Left ventricle myocardium inferior (tissue), 1 donor: ENCODE data around the gene SECISBP2. TPM values are rescaled to one million over a fixed set of nuclear protein-coding genes. Genes with fewer than 3 reads are reported as not detected.

ENCODE experiments used
- DNase-seq: peaks from one replicate; pipeline ENCODE4 v3.0.0-alpha.2; 2020
- H3K27ac ChIP-seq: fragments of 200-600 bp; replicated peaks from 2 replicates; pipeline ENCODE4 v1.8.0; 2021
- H3K27me3 ChIP-seq: fragments of 200-600 bp; 2 replicates; pipeline ENCODE4 v1.8.0; 2021; ENCODE audit warnings: low read depth
- H3K36me3 ChIP-seq: fragments of 200-600 bp; 2 replicates; pipeline ENCODE4 v1.8.0; 2021
- H3K4me1 ChIP-seq: fragments of 200-600 bp; 2 replicates; pipeline ENCODE4 v1.8.0; 2021
- H3K4me3 ChIP-seq: fragments of 200-600 bp; 2 replicates; pipeline ENCODE4 v1.8.0; 2021; ENCODE audit warnings: mild to moderate bottlenecking, moderate library complexity
- H3K9me3 ChIP-seq: fragments of 200-600 bp; replicated peaks from 2 replicates; pipeline ENCODE4 v1.8.0; 2021
- intact Hi-C: fragments of 100-400 bp; cut with micrococcal nuclease; formaldehyde crosslinking; loops from one replicate; pipeline ENCODE4 v1.11.0; 2022
- total RNA-seq: library from RNA; stranded (reverse); fragmentation: NEBNext Ultra II Directional; extraction: Animal tissue kit (Norgen Biotek cat#: 25700); gene quantifications from one replicate; pipeline ENCODE4 v1.2.1, GENCODE V29; 2021
- TF ChIP-seq, protein P1 (sequence below): fragments of 200-600 bp; IDR thresholded peaks from 2 replicates; pipeline ENCODE4 v1.8.0; 2021; ENCODE audit warnings: antibody characterized with exemption, mild to moderate bottlenecking, borderline replicate concordance
- donor health status: DM: no; HTN: yes; CAD: no; lungs with severe emphysema.

The SECISBP2 gene
- total RNA-seq, 1 donor from 2014 or later: 13.8 TPM

GRCh38 chr9:89390068-89390555 lies 71.8 kb downstream of the SECISBP2 start:
- Histone ChIP-seq H3K27ac (no peak overlapping the region), H3K27me3 (no peaks in the 10 kb centered on the region), H3K4me1 (peaks cover 24% of the 10 kb centered on the region), H3K4me3 (no peak overlapping the region), H3K36me3 (peaks cover 27% of the 10 kb centered on the region), H3K9me3 (no peaks in the 10 kb centered on the region)
- intact Hi-C loops: no loop called here
- no peak for DNase-seq
- TF ChIP-seq, protein P1, sequence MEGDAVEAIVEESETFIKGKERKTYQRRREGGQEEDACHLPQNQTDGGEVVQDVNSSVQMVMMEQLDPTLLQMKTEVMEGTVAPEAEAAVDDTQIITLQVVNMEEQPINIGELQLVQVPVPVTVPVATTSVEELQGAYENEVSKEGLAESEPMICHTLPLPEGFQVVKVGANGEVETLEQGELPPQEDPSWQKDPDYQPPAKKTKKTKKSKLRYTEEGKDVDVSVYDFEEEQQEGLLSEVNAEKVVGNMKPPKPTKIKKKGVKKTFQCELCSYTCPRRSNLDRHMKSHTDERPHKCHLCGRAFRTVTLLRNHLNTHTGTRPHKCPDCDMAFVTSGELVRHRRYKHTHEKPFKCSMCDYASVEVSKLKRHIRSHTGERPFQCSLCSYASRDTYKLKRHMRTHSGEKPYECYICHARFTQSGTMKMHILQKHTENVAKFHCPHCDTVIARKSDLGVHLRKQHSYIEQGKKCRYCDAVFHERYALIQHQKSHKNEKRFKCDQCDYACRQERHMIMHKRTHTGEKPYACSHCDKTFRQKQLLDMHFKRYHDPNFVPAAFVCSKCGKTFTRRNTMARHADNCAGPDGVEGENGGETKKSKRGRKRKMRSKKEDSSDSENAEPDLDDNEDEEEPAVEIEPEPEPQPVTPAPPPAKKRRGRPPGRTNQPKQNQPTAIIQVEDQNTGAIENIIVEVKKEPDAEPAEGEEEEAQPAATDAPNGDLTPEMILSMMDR: no peak

DNA sequence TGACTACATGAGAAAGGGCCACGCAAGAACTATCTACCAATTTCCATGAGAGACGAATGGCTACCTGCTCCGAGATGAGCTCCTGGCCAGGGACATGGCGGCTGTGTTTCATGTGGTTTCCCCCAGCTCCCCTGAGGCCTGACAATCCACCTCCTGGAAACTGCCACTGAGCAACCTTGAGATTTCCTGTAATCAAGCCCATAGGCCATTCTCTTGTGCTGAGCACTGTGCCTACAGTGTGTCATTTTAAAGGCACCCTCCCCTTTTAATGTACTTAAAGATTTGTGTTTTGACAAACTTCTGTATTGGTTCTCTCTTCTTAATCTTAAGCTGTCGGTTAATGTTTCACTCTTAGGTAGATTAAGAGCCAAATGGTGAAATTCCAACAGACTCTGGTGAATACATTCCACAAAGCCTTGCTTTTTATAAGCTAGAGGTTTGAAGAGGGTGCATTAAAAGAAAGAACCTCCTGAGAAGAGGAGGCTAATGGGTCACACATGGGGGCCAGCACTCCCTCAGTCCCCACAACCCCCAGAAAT lies 72.3 kb downstream of the SECISBP2 start:
- Histone ChIP-seq H3K4me1 (peaks cover 24% of the 10 kb centered on the region), H3K36me3 (peaks cover 27% of the 10 kb centered on the region), H3K27ac (no peak overlapping the region), H3K27me3 (no peaks in the 10 kb centered on the region), H3K9me3 (no peaks in the 10 kb centered on the region), H3K4me3 (no peak overlapping the region)
- TF ChIP-seq, protein P1: no peak
- no peak for DNase-seq
- intact Hi-C loops: no loop called here

DNA sequence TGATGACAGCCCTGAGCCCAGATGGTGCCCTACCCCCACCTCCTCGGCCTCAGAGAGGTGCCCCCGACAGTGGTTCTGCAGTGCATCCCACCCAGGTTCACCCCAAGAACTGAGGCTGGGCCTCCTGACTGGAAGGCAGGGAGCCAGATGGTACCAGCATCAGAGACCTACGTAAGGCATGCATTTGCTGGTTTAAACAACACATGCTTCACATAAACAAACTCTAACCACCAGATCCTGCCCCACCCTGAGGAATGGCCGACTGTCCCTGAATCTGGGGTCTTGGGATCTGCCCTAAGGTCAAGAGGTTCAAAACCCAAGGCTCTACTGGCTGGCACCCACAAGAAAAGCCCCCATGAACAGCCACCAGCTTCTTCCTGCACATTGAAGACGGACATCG lies 73.3 kb downstream of the SECISBP2 start:
- Histone ChIP-seq H3K4me1 (peaks cover 22% of the 10 kb centered on the region), H3K27ac (no peak overlapping the region), H3K27me3 (no peaks in the 10 kb centered on the region), H3K4me3 (no peak overlapping the region), H3K36me3 (peaks cover 33% of the 10 kb centered on the region), H3K9me3 (no peaks in the 10 kb centered on the region)
- intact Hi-C loops: no loop called here
- TF ChIP-seq, protein P1: no peak
- DNase-seq: no peak

GRCh38 chr9:89394412-89394811 lies 76.1 kb downstream of the SECISBP2 start:
- no peaks in the 10 kb centered on the region for H3K27me3 ChIP-seq
- no peak overlapping the region for H3K27ac ChIP-seq
- peaks cover 33% of the 10 kb centered on the region for H3K36me3 ChIP-seq
- no peaks in the 10 kb centered on the region for H3K4me1 ChIP-seq
- intact Hi-C loops: no loop called here
- no peak overlapping the region for H3K4me3 ChIP-seq
- no peak for DNase-seq
- TF ChIP-seq, protein P1: no peak
- no peaks in the 10 kb centered on the region for H3K9me3 ChIP-seq

- TF ChIP-seq, protein P1: no peak
- DNase-seq: no peak
- Histone ChIP-seq H3K4me3 (no peak overlapping the region), H3K27me3 (no peaks in the 10 kb centered on the region), H3K36me3 (peaks cover 24% of the 10 kb centered on the region), H3K9me3 (no peaks in the 10 kb centered on the region), H3K4me1 (no peaks in the 10 kb centered on the region), H3K27ac (no peak overlapping the region)
- intact Hi-C loops: no loop called here
Measured at GRCh38 chr9:89395931-89396710, 77.8 kb downstream of the SECISBP2 start.
